Ovary (tissue), 3 donors: ENCODE results near the gene RPP40.

ENCODE experiments used
- POLR2A ChIP-seq: fragments of 450-650 bp; IDR thresholded peaks from one replicate; pipeline ENCODE4 v1.6.1; 2017; ENCODE audit warnings: antibody characterized with exemption, mild to moderate bottlenecking, moderate library complexity
- TF ChIP-seq, protein P1 (sequence below), 3 donors: fragments of 450-650 bp in 2 of 3; fragments of 200-600 bp in 1 of 3; IDR thresholded peaks; one replicate each; pipeline versions ENCODE4 v1.5.1 to v1.8.0; 2016 to 2022; ENCODE audit warnings: antibody characterized with exemption in 3 of 3, mild to moderate bottlenecking in 1 of 3
- donor health status: DM: no; HTN: no; CAD: no.

DNA sequence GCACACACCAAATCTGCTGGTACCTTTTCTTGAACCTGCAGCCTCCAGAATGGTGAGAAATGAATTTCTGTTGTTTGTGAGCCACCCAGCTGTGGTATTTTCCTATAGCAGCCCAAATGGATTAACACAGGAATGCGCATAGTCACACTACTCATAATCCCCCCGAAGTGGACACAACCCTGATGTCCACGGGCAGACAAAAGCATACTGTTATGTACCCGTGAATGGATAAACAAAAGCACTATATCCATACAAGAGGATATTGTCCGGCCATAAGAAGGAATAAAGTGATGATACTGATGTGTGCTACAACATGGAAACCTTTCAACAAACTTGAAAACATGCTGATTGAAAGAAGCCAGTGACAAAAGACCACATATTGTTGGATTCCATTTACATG is 25.1 kb upstream of the RPP40 start:
- no peak for TF ChIP-seq POLR2A
- TF ChIP-seq, protein P1, sequence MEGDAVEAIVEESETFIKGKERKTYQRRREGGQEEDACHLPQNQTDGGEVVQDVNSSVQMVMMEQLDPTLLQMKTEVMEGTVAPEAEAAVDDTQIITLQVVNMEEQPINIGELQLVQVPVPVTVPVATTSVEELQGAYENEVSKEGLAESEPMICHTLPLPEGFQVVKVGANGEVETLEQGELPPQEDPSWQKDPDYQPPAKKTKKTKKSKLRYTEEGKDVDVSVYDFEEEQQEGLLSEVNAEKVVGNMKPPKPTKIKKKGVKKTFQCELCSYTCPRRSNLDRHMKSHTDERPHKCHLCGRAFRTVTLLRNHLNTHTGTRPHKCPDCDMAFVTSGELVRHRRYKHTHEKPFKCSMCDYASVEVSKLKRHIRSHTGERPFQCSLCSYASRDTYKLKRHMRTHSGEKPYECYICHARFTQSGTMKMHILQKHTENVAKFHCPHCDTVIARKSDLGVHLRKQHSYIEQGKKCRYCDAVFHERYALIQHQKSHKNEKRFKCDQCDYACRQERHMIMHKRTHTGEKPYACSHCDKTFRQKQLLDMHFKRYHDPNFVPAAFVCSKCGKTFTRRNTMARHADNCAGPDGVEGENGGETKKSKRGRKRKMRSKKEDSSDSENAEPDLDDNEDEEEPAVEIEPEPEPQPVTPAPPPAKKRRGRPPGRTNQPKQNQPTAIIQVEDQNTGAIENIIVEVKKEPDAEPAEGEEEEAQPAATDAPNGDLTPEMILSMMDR (IDR thresholded peaks at IDR 0.05): no peak
